Muscle layer of duodenum (tissue), 2 donors: ENCODE results near the gene PGAP6.
"Not testable (repeated sequence)": the region's sequence is repeated elsewhere in the genome, so short reads cannot be mapped to it uniquely, and the experiment has no call there.

Experiments
- H3K27ac ChIP-seq: one replicate; pipeline ENCODE4 v1.7.0; 2013; ENCODE audit warnings: mild to moderate bottlenecking, low read length
- H3K27me3 ChIP-seq: one replicate; pipeline ENCODE4 v1.7.0; 2013; ENCODE audit warnings: low read depth, mild to moderate bottlenecking, control low read depth, low read length
- H3K36me3 ChIP-seq, 2 donors: one replicate each; pipeline ENCODE4 v1.7.0; 2013; ENCODE audit warnings: low read length in 2 of 2, control low read depth in 1 of 2, mild to moderate bottlenecking in 1 of 2; ENCODE audit not compliant: insufficient read depth in 2 of 2, control insufficient read depth in 1 of 2
- H3K4me1 ChIP-seq, 2 donors: one replicate each; pipeline ENCODE4 v1.7.0; 2013; ENCODE audit warnings: low read length in 2 of 2, mild to moderate bottlenecking in 2 of 2, control low read depth in 1 of 2, moderate library complexity in 1 of 2; ENCODE audit not compliant: insufficient read depth in 2 of 2, control insufficient read depth in 1 of 2
- H3K4me3 ChIP-seq, 2 donors: one replicate each; pipeline ENCODE4 v1.7.0; 2013; ENCODE audit warnings: low read length in 2 of 2, low read depth in 1 of 2, mild to moderate bottlenecking in 1 of 2
- H3K9me3 ChIP-seq, 2 donors: one replicate each; pipeline ENCODE4 v1.7.0; 2013; ENCODE audit warnings: low read length in 2 of 2, control low read depth in 1 of 2, mild to moderate bottlenecking in 1 of 2; ENCODE audit not compliant: control insufficient read depth in 1 of 2
- donor health status: healthy.

The PGAP6 gene

GRCh38 chr16:381789-382717 is at the start of gene PGAP6:
TSS of gene PGAP6 (minus strand) at chr16:381978. CDS start at chr16:381821, 157 bp downstream.
- Histone ChIP-seq H3K9me3 (no peaks in the 10 kb centered on the region), H3K36me3 (peaks cover 0 to 4% of the 10 kb centered on the region in 2 donors), H3K27me3 (no peaks in the 10 kb centered on the region), H3K27ac (no peak within 1 kb of the TSS), H3K4me1 (peaks cover 10 to 28% of the 10 kb centered on the region in 2 donors), H3K4me3 (peak within 1 kb of the TSS; percentile 60 to 93)

GRCh38 chr16:430904-431303 is 49.1 kb upstream of the PGAP6 start:
- Histone ChIP-seq H3K27ac (no peak overlapping the region), H3K4me3 (no peak overlapping the region), H3K36me3 (peaks cover 0 to 7% of the 10 kb centered on the region in 2 donors), H3K4me1 (peaks cover 0 to 14% of the 10 kb centered on the region in 2 donors), H3K27me3 (no peaks in the 10 kb centered on the region), H3K9me3 (no peaks in the 10 kb centered on the region)

GRCh38 chr16:427250-427649 is 45.5 kb upstream of the PGAP6 start:
- Histone ChIP-seq H3K4me1 (peaks cover 0 to 23% of the 10 kb centered on the region in 2 donors), H3K9me3 (no peaks in the 10 kb centered on the region), H3K4me3 (peak overlapping the region; percentile 55 to 82), H3K36me3 (no peaks in the 10 kb centered on the region), H3K27me3 (no peaks in the 10 kb centered on the region), H3K27ac (no peak overlapping the region)

GRCh38 chr16:426906-427249 is 45.1 kb upstream of the PGAP6 start:
- no peaks in the 10 kb centered on the region for H3K27me3 ChIP-seq
- no peaks in the 10 kb centered on the region for H3K36me3 ChIP-seq
- H3K4me1 ChIP-seq, result peaks cover 0 to 23% of the 10 kb centered on the region in 2 donors
- no peaks in the 10 kb centered on the region for H3K9me3 ChIP-seq
- no peak overlapping the region for H3K27ac ChIP-seq
- peak overlapping the region; percentile 55 to 82 for H3K4me3 ChIP-seq

- Histone ChIP-seq H3K36me3 (no peaks in the 10 kb centered on the region), H3K4me3 (peak overlapping the region; percentile 55 to 82), H3K9me3 (no peaks in the 10 kb centered on the region), H3K4me1 (peaks cover 0 to 23% of the 10 kb centered on the region in 2 donors), H3K27me3 (no peaks in the 10 kb centered on the region), H3K27ac (no peak overlapping the region)
Observed at GRCh38 chr16:426115-426905, 44.5 kb upstream of the PGAP6 start.

- no peaks in the 10 kb centered on the region for H3K27me3 ChIP-seq
- H3K36me3 ChIP-seq, result no peaks in the 10 kb centered on the region
- no peak overlapping the region for H3K27ac ChIP-seq
- no peaks in the 10 kb centered on the region for H3K9me3 ChIP-seq
- H3K4me3 ChIP-seq, result peak overlapping the region in 1 of 2 donors; percentile 70
- H3K4me1 ChIP-seq, result peaks cover 0 to 23% of the 10 kb centered on the region in 2 donors
Observed at GRCh38 chr16:425740-426114, 43.9 kb upstream of the PGAP6 start.

- peaks cover 0 to 23% of the 10 kb centered on the region in 2 donors for H3K4me1 ChIP-seq
- peak within 1 kb of the TSS; percentile 75 for H3K27ac ChIP-seq
- H3K27me3 ChIP-seq, result no peaks in the 10 kb centered on the region
- no peaks in the 10 kb centered on the region for H3K9me3 ChIP-seq
- H3K36me3 ChIP-seq, result no peaks in the 10 kb centered on the region
- peak within 1 kb of the TSS; percentile 59 to 82 for H3K4me3 ChIP-seq
Observed at GRCh38 chr16:425082-425718, 43.4 kb upstream of the PGAP6 start, which contains the start of gene RAB11FIP3. TSS of gene RAB11FIP3 (plus strand) at chr16:425649. CDS start at chr16:426007, 358 bp downstream.

- Histone ChIP-seq H3K4me3 (peak overlapping the region; percentile 59 to 70), H3K9me3 (no peaks in the 10 kb centered on the region), H3K4me1 (peaks cover 0 to 23% of the 10 kb centered on the region in 2 donors), H3K27ac (peak overlapping the region; percentile 75), H3K36me3 (no peaks in the 10 kb centered on the region), H3K27me3 (no peaks in the 10 kb centered on the region)
Observed at GRCh38 chr16:424623-425081, 42.9 kb upstream of the PGAP6 start.

GRCh38 chr16:424033-424622 is 42.4 kb upstream of the PGAP6 start:
- Histone ChIP-seq H3K4me3 (peak overlapping the region; percentile 59 to 70), H3K36me3 (no peaks in the 10 kb centered on the region), H3K27ac (peak overlapping the region; percentile 75)

GRCh38 chr16:422179-422578 is 40.4 kb upstream of the PGAP6 start:
- not testable (repeated sequence) for H3K9me3 ChIP-seq, H3K27ac ChIP-seq, H3K27me3 ChIP-seq, H3K36me3 ChIP-seq, H3K4me3 ChIP-seq
- H3K4me1 ChIP-seq, result peaks cover 0 to 13% of the 10 kb centered on the region in 2 donors

More at GRCh38 chr16:424033-424622, 42.4 kb upstream of the PGAP6 start:
- H3K9me3 ChIP-seq, result no peaks in the 10 kb centered on the region
- no peaks in the 10 kb centered on the region for H3K27me3 ChIP-seq
- H3K4me1 ChIP-seq, result peaks cover 0 to 23% of the 10 kb centered on the region in 2 donors
